SK-N-MC (cell line): ENCODE measurements around the gene TMEM132D.

ENCODE experiments used
- DNase-seq: peaks from one replicate; pipeline ENCODE4 v3.0.0-alpha.2; 2011; ENCODE audit warnings: low read depth, low spot score
- H3K27ac ChIP-seq: fragments of 200-600 bp; sonication (generic); 2 replicates; pipeline ENCODE4 v1.5.1; 2016; ENCODE audit warnings: mixed run types
- H3K36me3 ChIP-seq: fragments of 200-600 bp; sonication (generic); 2 replicates; pipeline ENCODE4 v1.6.1; 2017; ENCODE audit warnings: antibody characterized with exemption, low read length, mixed read lengths; ENCODE audit not compliant: insufficient read depth
- H3K4me3 ChIP-seq: fragments of 200-600 bp; sonication (generic); 2 replicates; pipeline ENCODE4 v1.5.1; 2016
- H3K9ac ChIP-seq: fragments of 200-600 bp; sonication (generic); 2 replicates; pipeline ENCODE4 v1.8.0; 2017; ENCODE audit warnings: mixed run types, mixed read lengths; ENCODE audit not compliant: insufficient read length
- H3K9me3 ChIP-seq: fragments of 200-600 bp; sonication (generic); 2 replicates; pipeline ENCODE4 v1.6.1; 2017; ENCODE audit warnings: low read depth, mild to moderate bottlenecking, antibody characterized with exemption, low read length, moderate library complexity, mixed read lengths
- EZH2 ChIP-seq: fragments of 200-600 bp; sonication (generic); IDR thresholded peaks from one replicate; pipeline ENCODE4 v1.6.1; 2017; ENCODE audit warnings: antibody characterized with exemption
- FOXP2 ChIP-seq: optimal IDR thresholded peaks from 2 replicates; pipeline ENCODE3; 2011; ENCODE audit warnings: mild to moderate bottlenecking, moderate library complexity; ENCODE audit not compliant: insufficient read depth; ENCODE audit errors: extremely low read length, control extremely low read depth
- POLR2AphosphoS5 ChIP-seq: IDR thresholded peaks from 2 replicates; pipeline ENCODE4 v1.6.1; 2012; ENCODE audit warnings: mild to moderate bottlenecking, low read depth, low read length, borderline replicate concordance

The TMEM132D gene

DNA sequence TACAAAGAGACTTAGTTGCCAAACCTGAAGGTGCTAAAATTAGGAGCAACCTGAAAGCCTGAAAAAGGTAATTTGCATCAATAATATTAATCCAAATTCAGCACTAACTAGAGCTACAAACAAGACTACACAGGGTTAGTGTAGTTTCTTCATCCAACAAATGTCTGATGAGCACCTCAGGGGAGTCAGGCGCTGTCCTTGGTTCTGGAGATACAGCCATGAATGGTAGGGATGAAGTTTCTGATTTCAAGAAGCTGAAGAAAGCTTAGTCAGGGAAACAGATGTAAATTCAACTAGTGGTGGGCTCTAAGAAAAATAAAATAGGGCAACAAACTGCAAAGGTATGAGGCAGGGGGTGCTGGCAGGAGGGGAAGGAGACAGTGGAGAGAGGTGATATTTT, 784.3 kb downstream of the TMEM132D start:
- no peak overlapping the region for H3K4me3 ChIP-seq
- no peaks in the 10 kb centered on the region for H3K9me3 ChIP-seq
- no peak overlapping the region for H3K9ac ChIP-seq
- no peaks in the 10 kb centered on the region for H3K36me3 ChIP-seq
- no peak for DNase-seq
- no peak overlapping the region for H3K27ac ChIP-seq
- no peak for TF ChIP-seq FOXP2
- TF ChIP-seq EZH2, result no peak
- no peak for TF ChIP-seq POLR2AphosphoS5

DNA sequence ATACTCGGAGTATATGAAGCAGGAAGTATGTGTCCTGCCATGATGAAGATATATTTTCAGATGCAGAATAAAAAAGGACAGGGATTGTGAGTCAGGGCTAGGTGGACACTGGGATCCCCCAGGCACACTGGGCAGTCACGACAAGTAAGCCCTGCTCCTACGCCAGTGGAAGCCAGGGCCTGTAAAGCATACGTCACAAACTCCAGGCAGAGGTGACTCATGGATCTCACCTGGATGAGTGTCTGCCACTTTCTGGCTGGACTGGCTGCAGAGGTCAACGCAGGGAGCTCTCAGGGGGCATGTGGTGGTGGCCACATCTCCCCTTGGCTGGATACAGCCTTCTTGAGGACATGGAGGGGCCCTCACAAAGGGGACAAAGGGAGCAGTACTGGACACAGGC, 788.3 kb downstream of the TMEM132D start:
- Histone ChIP-seq H3K36me3 (no peaks in the 10 kb centered on the region), H3K9me3 (no peaks in the 10 kb centered on the region), H3K4me3 (no peak overlapping the region), H3K9ac (no peak overlapping the region), H3K27ac (no peak overlapping the region)
- TF ChIP-seq POLR2AphosphoS5 (no peak), EZH2 (no peak), FOXP2 (no peak)
- no peak for DNase-seq

DNA sequence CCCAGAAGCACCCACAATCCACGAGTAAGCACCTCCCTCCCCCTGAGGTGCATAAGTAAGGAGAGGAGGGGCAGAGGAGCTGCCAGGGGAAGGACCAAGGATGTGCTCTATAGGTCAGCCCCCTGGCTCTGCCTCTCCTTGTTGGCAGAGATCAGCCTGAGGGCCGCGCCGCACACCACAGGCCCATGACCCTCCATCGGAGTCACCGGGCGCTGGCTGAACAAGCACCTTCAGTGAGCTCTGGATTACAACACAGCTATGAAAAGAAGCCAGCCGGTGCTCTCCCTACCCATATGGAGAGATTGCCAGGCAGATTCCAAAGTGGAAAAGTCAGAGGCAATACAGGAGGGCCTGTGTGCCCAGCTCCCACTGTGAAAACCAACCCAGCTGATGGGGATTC, 793.2 kb downstream of the TMEM132D start:
- TF ChIP-seq EZH2 (no peak), POLR2AphosphoS5 (no peak), FOXP2 (no peak)
- no peak for DNase-seq

DNA sequence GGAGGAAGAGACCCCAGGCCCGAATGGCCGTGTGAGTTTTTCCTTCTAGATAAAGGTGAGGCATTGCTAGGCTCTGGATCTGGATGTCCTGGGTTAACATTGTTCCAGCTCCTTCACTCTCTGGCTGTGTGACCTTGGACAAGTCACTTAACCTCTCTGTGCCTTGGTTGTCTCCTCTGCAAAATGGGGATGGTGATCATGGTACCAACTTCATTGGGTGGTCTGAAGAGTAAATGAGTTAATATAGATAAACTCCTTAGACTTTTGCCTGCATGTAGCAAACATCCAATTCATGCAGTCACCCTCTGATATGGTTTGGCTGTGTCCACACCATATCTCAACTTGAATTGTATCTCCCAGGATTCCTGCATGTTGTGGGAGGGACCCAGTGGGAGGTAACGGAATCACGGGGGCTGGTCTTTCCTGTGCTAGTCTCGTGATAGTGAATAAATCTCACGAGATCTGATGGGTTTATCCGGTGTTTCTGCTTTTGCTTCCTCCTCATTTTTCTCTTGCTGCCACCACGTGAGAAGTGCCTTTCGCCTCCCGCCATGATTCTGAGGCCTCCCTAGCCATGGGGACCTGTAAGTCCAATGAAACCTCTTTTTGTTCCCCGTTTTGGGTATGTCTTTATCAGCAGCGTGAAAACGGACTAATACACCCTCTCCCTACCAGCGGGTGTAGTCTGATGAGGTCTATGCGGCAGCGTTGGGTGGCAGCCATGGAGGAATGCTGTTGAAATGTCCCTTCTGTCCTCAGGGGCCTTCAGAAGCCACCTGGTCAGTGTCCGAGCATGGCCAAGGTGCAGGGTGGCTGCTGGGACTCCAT, 794.4 kb downstream of the TMEM132D start:
- no peaks in the 10 kb centered on the region for H3K9me3 ChIP-seq

More for the DNA sequence above, 793.2 kb downstream of the TMEM132D start:
- Histone ChIP-seq H3K36me3 (no peaks in the 10 kb centered on the region), H3K9ac (no peak overlapping the region), H3K27ac (no peak overlapping the region), H3K9me3 (no peaks in the 10 kb centered on the region), H3K4me3 (no peak overlapping the region)

DNA sequence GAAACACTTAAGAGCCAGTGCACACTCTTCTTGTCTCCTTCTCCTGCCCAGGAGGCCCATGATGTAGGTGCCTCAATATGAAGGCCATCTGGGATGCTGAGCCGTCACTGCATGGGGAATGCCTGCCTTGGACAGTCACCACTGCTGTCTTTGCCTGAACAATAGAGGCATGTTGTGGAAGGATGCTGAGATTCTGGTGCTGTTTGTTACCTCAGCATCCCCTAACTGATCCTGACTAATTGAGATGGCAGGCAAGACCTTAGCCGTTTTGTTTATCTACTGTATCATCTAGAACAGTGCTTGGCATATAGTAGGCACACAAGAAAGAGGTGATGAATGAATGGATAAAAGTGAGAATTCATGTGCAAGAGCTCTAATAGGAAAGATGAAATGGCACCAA, 797.1 kb downstream of the TMEM132D start:
- H3K36me3 ChIP-seq, result no peaks in the 10 kb centered on the region

More for the DNA sequence above, 794.4 kb downstream of the TMEM132D start:
- no peak for DNase-seq
- Histone ChIP-seq H3K27ac (no peak overlapping the region), H3K36me3 (no peaks in the 10 kb centered on the region), H3K9ac (no peak overlapping the region), H3K4me3 (no peak overlapping the region)
- TF ChIP-seq POLR2AphosphoS5, result no peak
- TF ChIP-seq FOXP2, result no peak
- no peak for TF ChIP-seq EZH2

DNA sequence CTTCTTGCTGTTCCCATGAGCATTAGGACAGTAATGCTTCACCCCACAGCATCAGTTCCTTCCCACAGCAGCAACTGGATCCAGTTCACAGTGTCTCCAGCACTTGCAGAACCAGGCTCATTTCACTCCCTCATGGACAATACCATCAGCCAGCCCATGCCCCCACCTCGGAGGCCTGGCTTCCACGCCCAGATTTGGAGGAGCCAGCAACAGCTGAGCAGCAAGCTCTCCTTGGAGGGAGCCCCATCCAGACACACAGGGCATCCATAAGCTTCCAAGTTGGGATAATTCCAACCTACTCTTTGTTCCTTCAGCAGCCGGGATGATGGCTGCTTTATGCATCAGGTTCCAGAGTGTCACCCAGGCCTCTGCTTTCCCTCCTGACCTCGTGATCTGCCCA, 800.6 kb downstream of the TMEM132D start:
- H3K9ac ChIP-seq, result no peak overlapping the region
- H3K36me3 ChIP-seq, result no peaks in the 10 kb centered on the region
- no peak overlapping the region for H3K27ac ChIP-seq
- no peak for TF ChIP-seq FOXP2
- TF ChIP-seq POLR2AphosphoS5, result no peak
- TF ChIP-seq EZH2, result no peak
- H3K9me3 ChIP-seq, result no peaks in the 10 kb centered on the region
- no peak for DNase-seq
- H3K4me3 ChIP-seq, result no peak overlapping the region

More for the DNA sequence above, 797.1 kb downstream of the TMEM132D start:
- DNase-seq, result no peak
- H3K4me3 ChIP-seq, result no peak overlapping the region
- H3K9ac ChIP-seq, result no peak overlapping the region
- H3K27ac ChIP-seq, result no peak overlapping the region
- no peaks in the 10 kb centered on the region for H3K9me3 ChIP-seq
- TF ChIP-seq EZH2 (no peak), POLR2AphosphoS5 (no peak), FOXP2 (no peak)

DNA sequence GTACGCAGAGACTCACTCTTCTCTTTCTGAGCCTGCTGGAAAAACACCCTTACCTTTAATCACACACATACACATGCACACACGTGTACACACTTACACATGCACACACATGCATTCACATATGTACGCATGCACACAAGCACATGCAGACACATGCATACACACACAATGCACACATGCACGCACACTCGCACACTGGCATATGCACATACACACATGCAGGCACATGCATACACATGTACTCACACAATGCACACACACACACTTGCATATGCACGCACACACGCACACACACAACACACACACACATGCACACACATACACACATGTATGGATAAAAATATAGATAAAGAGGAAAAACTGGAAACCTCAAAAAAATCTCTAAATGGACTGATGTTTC, 801.6 kb downstream of the TMEM132D start:
- no peak for TF ChIP-seq FOXP2
- no peak for TF ChIP-seq POLR2AphosphoS5
- no peak for TF ChIP-seq EZH2
- H3K27ac ChIP-seq, result no peak overlapping the region
- DNase-seq, result no peak
- no peak overlapping the region for H3K4me3 ChIP-seq
- H3K36me3 ChIP-seq, result no peaks in the 10 kb centered on the region
- no peaks in the 10 kb centered on the region for H3K9me3 ChIP-seq
- no peak overlapping the region for H3K9ac ChIP-seq

DNA sequence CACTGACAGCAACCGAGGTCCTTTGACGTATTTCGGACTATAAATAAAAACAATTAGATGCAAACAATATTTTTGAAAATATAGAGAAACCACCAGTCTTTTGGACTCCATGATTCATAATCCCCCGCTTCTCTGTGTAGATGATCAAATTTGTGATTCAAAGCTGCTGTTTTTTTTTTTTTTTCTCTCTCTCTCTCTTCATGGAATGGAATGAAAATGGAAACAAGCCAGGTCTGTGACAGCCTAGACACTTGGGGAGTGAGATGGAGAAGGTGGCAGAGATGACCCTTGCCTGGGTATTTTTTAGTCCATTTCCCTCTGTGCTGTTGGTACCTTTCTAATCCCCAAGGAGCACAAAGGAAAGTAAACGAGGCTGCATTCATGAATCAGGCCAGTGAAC, 802.0 kb downstream of the TMEM132D start:
- DNase-seq, result no peak
- H3K36me3 ChIP-seq, result no peaks in the 10 kb centered on the region
- H3K9me3 ChIP-seq, result no peaks in the 10 kb centered on the region
- H3K9ac ChIP-seq, result no peak overlapping the region
- H3K4me3 ChIP-seq, result no peak overlapping the region
- H3K27ac ChIP-seq, result no peak overlapping the region
- no peak for TF ChIP-seq EZH2
- TF ChIP-seq FOXP2, result no peak
- TF ChIP-seq POLR2AphosphoS5, result no peak
